ENCODE measurements around the gene TTLL10.

Gene TTLL10

GRCh38 chr1:1223321-1223720 lies 49.6 kb downstream of the TTLL10 start:
- no peak for DNase-seq
- Histone ChIP-seq H3K4me1 (ENCODE audit: control insufficient read depth, insufficient read depth, low read length, poor library complexity, severe bottlenecking) (peaks cover 18% of the 10 kb centered on the region), H3K4me3 (ENCODE audit: insufficient read depth, low read depth, low read length, poor library complexity, severe bottlenecking) (no peak overlapping the region), H3K27ac (ENCODE audit: insufficient read depth, low read length, poor library complexity, severe bottlenecking) (no peak overlapping the region), H3K36me3 (ENCODE audit: control insufficient read depth, insufficient read depth, low read length) (peaks cover 68% of the 10 kb centered on the region), H3K27me3 (replicated peaks; ENCODE audit: control insufficient read depth, insufficient read depth, low read length, poor library complexity, severe bottlenecking) (no peaks in the 10 kb centered on the region), H3K9me3 (ENCODE audit: control insufficient read depth, low read length) (no peaks in the 10 kb centered on the region)

GRCh38 chr1:1223891-1224290 lies 50.2 kb downstream of the TTLL10 start:
- H3K4me3 ChIP-seq (ENCODE audit: insufficient read depth, low read depth, low read length, poor library complexity, severe bottlenecking): no peak overlapping the region
- no peak overlapping the region for H3K27ac ChIP-seq (ENCODE audit: insufficient read depth, low read length, poor library complexity, severe bottlenecking)
- H3K27me3 ChIP-seq (replicated peaks; ENCODE audit: control insufficient read depth, insufficient read depth, low read length, poor library complexity, severe bottlenecking): no peaks in the 10 kb centered on the region
- no peaks in the 10 kb centered on the region for H3K9me3 ChIP-seq (ENCODE audit: control insufficient read depth, low read length)
- no peak for DNase-seq
- peaks cover 13% of the 10 kb centered on the region for H3K4me1 ChIP-seq (ENCODE audit: control insufficient read depth, insufficient read depth, low read length, poor library complexity, severe bottlenecking)
- H3K36me3 ChIP-seq (ENCODE audit: control insufficient read depth, insufficient read depth, low read length): peaks cover 73% of the 10 kb centered on the region

- no peak for DNase-seq
- Histone ChIP-seq H3K4me1 (ENCODE audit: control insufficient read depth, insufficient read depth, low read length, poor library complexity, severe bottlenecking) (peaks cover 12% of the 10 kb centered on the region), H3K4me3 (ENCODE audit: insufficient read depth, low read depth, low read length, poor library complexity, severe bottlenecking) (no peak overlapping the region), H3K27me3 (replicated peaks; ENCODE audit: control insufficient read depth, insufficient read depth, low read length, poor library complexity, severe bottlenecking) (no peaks in the 10 kb centered on the region), H3K27ac (ENCODE audit: insufficient read depth, low read length, poor library complexity, severe bottlenecking) (no peak overlapping the region), H3K36me3 (ENCODE audit: control insufficient read depth, insufficient read depth, low read length) (peaks cover 75% of the 10 kb centered on the region), H3K9me3 (ENCODE audit: control insufficient read depth, low read length) (no peaks in the 10 kb centered on the region)
Observed at GRCh38 chr1:1225238-1225845, 51.7 kb downstream of the TTLL10 start.

- H3K4me3 ChIP-seq (ENCODE audit: insufficient read depth, low read depth, low read length, poor library complexity, severe bottlenecking): no peak overlapping the region
Observed at GRCh38 chr1:1225913-1226312, 52.2 kb downstream of the TTLL10 start.

GRCh38 chr1:1226566-1227362 lies 53.1 kb downstream of the TTLL10 start:
- Histone ChIP-seq H3K4me1 (ENCODE audit: control insufficient read depth, insufficient read depth, low read length, poor library complexity, severe bottlenecking) (peaks cover 17% of the 10 kb centered on the region), H3K36me3 (ENCODE audit: control insufficient read depth, insufficient read depth, low read length) (peaks cover 64% of the 10 kb centered on the region), H3K27me3 (replicated peaks; ENCODE audit: control insufficient read depth, insufficient read depth, low read length, poor library complexity, severe bottlenecking) (no peaks in the 10 kb centered on the region), H3K27ac (ENCODE audit: insufficient read depth, low read length, poor library complexity, severe bottlenecking) (no peak overlapping the region), H3K9me3 (ENCODE audit: control insufficient read depth, low read length) (no peaks in the 10 kb centered on the region), H3K4me3 (ENCODE audit: insufficient read depth, low read depth, low read length, poor library complexity, severe bottlenecking) (no peak overlapping the region)
- no peak for DNase-seq

More at GRCh38 chr1:1225913-1226312, 52.2 kb downstream of the TTLL10 start:
- no peaks in the 10 kb centered on the region for H3K9me3 ChIP-seq (ENCODE audit: control insufficient read depth, low read length)
- peaks cover 72% of the 10 kb centered on the region for H3K36me3 ChIP-seq (ENCODE audit: control insufficient read depth, insufficient read depth, low read length)
- peaks cover 17% of the 10 kb centered on the region for H3K4me1 ChIP-seq (ENCODE audit: control insufficient read depth, insufficient read depth, low read length, poor library complexity, severe bottlenecking)
- H3K27ac ChIP-seq (ENCODE audit: insufficient read depth, low read length, poor library complexity, severe bottlenecking): no peak overlapping the region
- H3K27me3 ChIP-seq (replicated peaks; ENCODE audit: control insufficient read depth, insufficient read depth, low read length, poor library complexity, severe bottlenecking): no peaks in the 10 kb centered on the region
- DNase-seq: no peak

- H3K27ac ChIP-seq (ENCODE audit: insufficient read depth, low read length, poor library complexity, severe bottlenecking): no peak overlapping the region
- H3K27me3 ChIP-seq (replicated peaks; ENCODE audit: control insufficient read depth, insufficient read depth, low read length, poor library complexity, severe bottlenecking): no peaks in the 10 kb centered on the region
- DNase-seq: no peak
- no peaks in the 10 kb centered on the region for H3K9me3 ChIP-seq (ENCODE audit: control insufficient read depth, low read length)
- H3K36me3 ChIP-seq (ENCODE audit: control insufficient read depth, insufficient read depth, low read length): peaks cover 58% of the 10 kb centered on the region
- H3K4me1 ChIP-seq (ENCODE audit: control insufficient read depth, insufficient read depth, low read length, poor library complexity, severe bottlenecking): peaks cover 17% of the 10 kb centered on the region
- no peak overlapping the region for H3K4me3 ChIP-seq (ENCODE audit: insufficient read depth, low read depth, low read length, poor library complexity, severe bottlenecking)
Observed at GRCh38 chr1:1227386-1227785, 53.7 kb downstream of the TTLL10 start.

GRCh38 chr1:1228187-1228586 lies 54.5 kb downstream of the TTLL10 start:
- Histone ChIP-seq H3K4me3 (ENCODE audit: insufficient read depth, low read depth, low read length, poor library complexity, severe bottlenecking) (no peak overlapping the region), H3K27ac (ENCODE audit: insufficient read depth, low read length, poor library complexity, severe bottlenecking) (no peak overlapping the region), H3K9me3 (ENCODE audit: control insufficient read depth, low read length) (no peaks in the 10 kb centered on the region), H3K27me3 (replicated peaks; ENCODE audit: control insufficient read depth, insufficient read depth, low read length, poor library complexity, severe bottlenecking) (no peaks in the 10 kb centered on the region), H3K4me1 (ENCODE audit: control insufficient read depth, insufficient read depth, low read length, poor library complexity, severe bottlenecking) (peaks cover 22% of the 10 kb centered on the region), H3K36me3 (ENCODE audit: control insufficient read depth, insufficient read depth, low read length) (peaks cover 50% of the 10 kb centered on the region)
- DNase-seq: no peak

- H3K36me3 ChIP-seq (ENCODE audit: control insufficient read depth, insufficient read depth, low read length): peaks cover 48% of the 10 kb centered on the region
Observed at GRCh38 chr1:1228596-1229321, 55.1 kb downstream of the TTLL10 start.

GRCh38 chr1:1229770-1230169 lies 56.1 kb downstream of the TTLL10 start:
- no peaks in the 10 kb centered on the region for H3K27me3 ChIP-seq (replicated peaks; ENCODE audit: control insufficient read depth, insufficient read depth, low read length, poor library complexity, severe bottlenecking)
- no peaks in the 10 kb centered on the region for H3K9me3 ChIP-seq (ENCODE audit: control insufficient read depth, low read length)
- H3K36me3 ChIP-seq (ENCODE audit: control insufficient read depth, insufficient read depth, low read length): peaks cover 45% of the 10 kb centered on the region
- DNase-seq: no peak
- no peak overlapping the region for H3K4me3 ChIP-seq (ENCODE audit: insufficient read depth, low read depth, low read length, poor library complexity, severe bottlenecking)
- H3K27ac ChIP-seq (ENCODE audit: insufficient read depth, low read length, poor library complexity, severe bottlenecking): no peak overlapping the region
- H3K4me1 ChIP-seq (ENCODE audit: control insufficient read depth, insufficient read depth, low read length, poor library complexity, severe bottlenecking): peaks cover 30% of the 10 kb centered on the region

More at GRCh38 chr1:1228596-1229321, 55.1 kb downstream of the TTLL10 start:
- Histone ChIP-seq H3K27me3 (replicated peaks; ENCODE audit: control insufficient read depth, insufficient read depth, low read length, poor library complexity, severe bottlenecking) (no peaks in the 10 kb centered on the region), H3K4me3 (ENCODE audit: insufficient read depth, low read depth, low read length, poor library complexity, severe bottlenecking) (no peak overlapping the region), H3K27ac (ENCODE audit: insufficient read depth, low read length, poor library complexity, severe bottlenecking) (no peak overlapping the region), H3K9me3 (ENCODE audit: control insufficient read depth, low read length) (no peaks in the 10 kb centered on the region), H3K4me1 (ENCODE audit: control insufficient read depth, insufficient read depth, low read length, poor library complexity, severe bottlenecking) (peaks cover 26% of the 10 kb centered on the region)
- DNase-seq: no peak

Data from effector memory CD4-positive, alpha-beta T cell (primary cell).